IMR-90 (cell line): ENCODE measurements around the gene CYTH1. TPM values are rescaled to one million over a fixed set of nuclear protein-coding genes. Genes with fewer than 3 reads are reported as not detected.

ENCODE experiments used
- ATAC-seq: fragments of 200-7000 bp; cut with Tn5 transposase; 2 replicates; pipeline ENCODE4 v1.9.1; 2020; ENCODE audit warnings: low read depth, mild to moderate bottlenecking, moderate library complexity
- BruUV-seq: library from RNA; stranded (reverse); fragments of 400-500 nt; replicated peaks from 2 replicates; lab custom pipeline; 2021; lab: Mats Ljungman, UMichigan
- CTCF ChIA-PET: fragments of 300-600 bp; formaldehyde crosslinking; extraction: SDS; loops from one replicate; lab custom pipeline; 2021; ENCODE audit warnings: antibody characterized with exemption; lab: Yijun Ruan, JAX
- POLR2A ChIA-PET: fragments of 300-600 bp; sonication (Branson Sonifier 250); formaldehyde crosslinking; loops from one replicate; lab custom pipeline; 2022; ENCODE audit warnings: antibody characterized with exemption; ENCODE audit not compliant: unreplicated experiment; lab: Charles Lee
- DNase-seq: peaks from one replicate; pipeline ENCODE4 v3.0.0; 2013
- H2AFZ ChIP-seq: replicated peaks from 2 replicates; pipeline ENCODE3; 2013; ENCODE audit warnings: low read length, mild to moderate bottlenecking; ENCODE audit not compliant: poor library complexity
- H2AK5ac ChIP-seq: 2 replicates; pipeline ENCODE4 v1.6.1; 2013; ENCODE audit warnings: low read depth, low read length, inconsistent platforms
- H2AK9ac ChIP-seq: replicated peaks from 2 replicates; pipeline ENCODE3; 2013; ENCODE audit warnings: mild to moderate bottlenecking, low read depth, low read length, moderate library complexity; ENCODE audit not compliant: poor library complexity
- H2BK120ac ChIP-seq: 2 replicates; pipeline ENCODE4 v1.6.1; 2013; ENCODE audit warnings: low read depth, low read length, inconsistent platforms
- H2BK15ac ChIP-seq: 3 replicates; pipeline ENCODE4 v1.6.1; 2013; ENCODE audit warnings: low read depth, low read length, inconsistent platforms
- H2BK20ac ChIP-seq: 2 replicates; pipeline ENCODE4 v1.6.1; 2013; ENCODE audit warnings: low read depth, mild to moderate bottlenecking, inconsistent platforms, low read length, moderate library complexity
- H2BK5ac ChIP-seq: 2 replicates; pipeline ENCODE4 v1.6.1; 2013; ENCODE audit warnings: mild to moderate bottlenecking, low read depth, low read length, inconsistent platforms; ENCODE audit not compliant: poor library complexity, severe bottlenecking
- H3K14ac ChIP-seq: replicated peaks from 2 replicates; pipeline ENCODE4 v1.6.1; 2013; ENCODE audit warnings: low read depth, low read length, inconsistent platforms
- H3K18ac ChIP-seq: 2 replicates; pipeline ENCODE4 v1.6.1; 2013; ENCODE audit warnings: low read depth, low read length, control low read depth
- H3K23ac ChIP-seq: 2 replicates; pipeline ENCODE4 v1.6.1; 2013; ENCODE audit warnings: low read depth, low read length, inconsistent platforms
- H3K27ac ChIP-seq: 2 replicates; pipeline ENCODE4 v1.5.1; 2013; ENCODE audit warnings: mild to moderate bottlenecking, control low read depth, low read length; ENCODE audit not compliant: insufficient read depth
- H3K27me3 ChIP-seq: 2 replicates; pipeline ENCODE4 v1.6.1; 2013; ENCODE audit warnings: low read length; ENCODE audit not compliant: control insufficient read depth, insufficient read depth
- H3K36me3 ChIP-seq: 2 replicates; pipeline ENCODE4 v1.6.1; 2013; ENCODE audit warnings: low read length, mixed read lengths; ENCODE audit not compliant: control insufficient read depth, insufficient read depth
- H3K4ac ChIP-seq: 2 replicates; pipeline ENCODE4 v1.6.1; 2013; ENCODE audit warnings: low read depth, low read length, inconsistent platforms
- H3K4me1 ChIP-seq: 2 replicates; pipeline ENCODE4 v1.6.1; 2013; ENCODE audit warnings: low read length, mixed read lengths; ENCODE audit not compliant: control insufficient read depth, insufficient read depth
- H3K4me2 ChIP-seq: 2 replicates; pipeline ENCODE4 v1.6.1; 2013; ENCODE audit warnings: low read depth, mild to moderate bottlenecking, control low read depth, low read length, moderate library complexity
- H3K4me3 ChIP-seq: 2 replicates; pipeline ENCODE4 v1.5.1; 2013; ENCODE audit warnings: low read depth, mild to moderate bottlenecking, control low read depth, low read length, moderate library complexity; ENCODE audit not compliant: insufficient read depth
- H3K56ac ChIP-seq: 2 replicates; pipeline ENCODE4 v1.6.1; 2013; ENCODE audit warnings: low read length, inconsistent platforms; ENCODE audit not compliant: insufficient read depth; ENCODE audit errors: extremely low read depth
- H3K79me1 ChIP-seq, 2 experiments: 2 replicates each; pipeline ENCODE4 v1.6.1; 2013; ENCODE audit warnings: low read length in 2 of 2, inconsistent platforms in 1 of 2, low read depth in 1 of 2
- H3K9ac ChIP-seq: 2 replicates; pipeline ENCODE4 v1.6.1; 2013; ENCODE audit warnings: low read depth, low read length, control low read depth
- H3K9me1 ChIP-seq: 2 replicates; pipeline ENCODE4 v1.6.1; 2013; ENCODE audit warnings: low read length, inconsistent platforms; ENCODE audit not compliant: insufficient read depth
- H3K9me3 ChIP-seq: 2 replicates; pipeline ENCODE4 v1.6.1; 2013; ENCODE audit warnings: low read length; ENCODE audit not compliant: control insufficient read depth, insufficient read depth
- H4K20me1 ChIP-seq: 2 replicates; pipeline ENCODE4 v1.6.1; 2013; ENCODE audit warnings: low read length, inconsistent platforms; ENCODE audit not compliant: insufficient read depth
- H4K5ac ChIP-seq: 2 replicates; pipeline ENCODE4 v1.6.1; 2013; ENCODE audit warnings: mild to moderate bottlenecking, low read depth, low read length, control low read depth
- H4K8ac ChIP-seq, 2 experiments: 2 replicates each; pipeline ENCODE4 v1.6.1; 2013; ENCODE audit warnings: low read depth in 2 of 2, low read length in 2 of 2, control low read depth in 1 of 2, inconsistent platforms in 1 of 2
- H4K91ac ChIP-seq: 2 replicates; pipeline ENCODE4 v1.6.1; 2013; ENCODE audit warnings: low read depth, low read length, inconsistent platforms; ENCODE audit not compliant: insufficient read depth
- BHLHE40 ChIP-seq: fragments of 150-350 bp; IDR thresholded peaks from 2 replicates; pipeline ENCODE4 v1.6.1; 2016; ENCODE audit warnings: mild to moderate bottlenecking, low read depth, low read length
- CEBPB ChIP-seq: IDR thresholded peaks from 2 replicates; pipeline ENCODE4 v1.6.1; 2012; ENCODE audit warnings: low read depth, low read length, improper control_type of control experiment
- CHD1 ChIP-seq: IDR thresholded peaks from 2 replicates; pipeline ENCODE4 v1.6.1; 2012; ENCODE audit warnings: low read depth, low read length, improper control_type of control experiment
- CTCF ChIP-seq: conservative IDR thresholded peaks from 2 replicates; pipeline ENCODE4 v1.5.1; 2012; ENCODE audit warnings: mild to moderate bottlenecking, low read depth, low read length, improper control_type of control experiment
- ELK1 ChIP-seq: fragments of 150-350 bp; IDR thresholded peaks from 2 replicates; pipeline ENCODE4 v1.6.1; 2016; ENCODE audit warnings: low read depth, mild to moderate bottlenecking, low read length, moderate library complexity, borderline replicate concordance
- FOS ChIP-seq: fragments of 150-350 bp; IDR thresholded peaks from 2 replicates; pipeline ENCODE4 v1.6.1; 2016; ENCODE audit warnings: low read depth, low read length
- MAFK ChIP-seq: IDR thresholded peaks from 2 replicates; pipeline ENCODE4 v1.6.1; 2012; ENCODE audit warnings: low read depth, low read length, improper control_type of control experiment
- MAZ ChIP-seq: IDR thresholded peaks from 2 replicates; pipeline ENCODE4 v1.6.1; 2012; ENCODE audit warnings: low read depth, mild to moderate bottlenecking, low read length, improper control_type of control experiment, moderate library complexity, borderline replicate concordance
- MXI1 ChIP-seq: IDR thresholded peaks from 2 replicates; pipeline ENCODE4 v1.6.1; 2012; ENCODE audit warnings: low read depth, mild to moderate bottlenecking, low read length, moderate library complexity, borderline replicate concordance
- NFE2L2 ChIP-seq: fragments of 150-350 bp; IDR thresholded peaks from 2 replicates; pipeline ENCODE4 v1.6.1; 2016; ENCODE audit warnings: low read depth, mild to moderate bottlenecking, low read length
- POLR2A ChIP-seq: IDR thresholded peaks from 2 replicates; pipeline ENCODE4 v1.6.1; 2012; ENCODE audit warnings: mild to moderate bottlenecking, low read depth, low read length
- RAD21 ChIP-seq: IDR thresholded peaks from 2 replicates; pipeline ENCODE4 v1.6.1; 2012; ENCODE audit warnings: low read length, improper control_type of control experiment
- RCOR1 ChIP-seq: IDR thresholded peaks from 2 replicates; pipeline ENCODE4 v1.6.1; 2012; ENCODE audit warnings: mild to moderate bottlenecking, low read length, improper control_type of control experiment; ENCODE audit not compliant: insufficient replicate concordance
- RFX5 ChIP-seq: IDR thresholded peaks from 2 replicates; pipeline ENCODE4 v1.8.0; 2012; ENCODE audit warnings: low read depth, mild to moderate bottlenecking, low read length, moderate library complexity
- SMC3 ChIP-seq: fragments of 150-350 bp; IDR thresholded peaks from 2 replicates; pipeline ENCODE4 v1.6.1; 2016; ENCODE audit warnings: low read depth, mild to moderate bottlenecking, antibody characterized with exemption, low read length, moderate library complexity
- USF2 ChIP-seq: fragments of 150-350 bp; IDR thresholded peaks from 2 replicates; pipeline ENCODE4 v1.6.1; 2017; ENCODE audit warnings: mild to moderate bottlenecking, antibody characterized with exemption, low read length, low read depth
- WGBS, 2 experiments: methylation state at CpG; one replicate each; pipeline versions ENCODE4 v1.1.5 to v1.1.7; 2013; ENCODE audit warnings: missing lambda C conversion rate in 2 of 2; ENCODE audit not compliant: insufficient read length in 1 of 2; ENCODE audit errors: extremely low coverage in 2 of 2; 5-methylcytosine and 5-hydroxymethylcytosine counted together
- dilution Hi-C: fragments of 300-500 bp; cut with HindIII; formaldehyde crosslinking; loops from one replicate; pipeline ENCODE4 v1.14.3; 2018; ENCODE audit warnings: low sequenced_read_pairs; ENCODE audit not compliant: unreplicated experiment
- in situ Hi-C: fragments of 300-500 bp; cut with MboI; formaldehyde crosslinking; loops from 3 replicates; pipeline ENCODE4 v1.14.3; 2019; ENCODE audit warnings: low sequenced_read_pairs, inconsistent platforms, mixed read lengths
- intact Hi-C: fragments of 100-400 bp; cut with micrococcal nuclease; formaldehyde crosslinking; loops from 2 replicates; pipeline ENCODE4 v1.10.0; 2022
- polyA plus RNA-seq, 3 experiments: library from polyadenylated mRNA; depleted of rRNA; stranded (reverse); fragments of >200 nt; gene quantifications; 2 replicates each; pipeline ENCODE4 v1.2.3, GENCODE V29; 2012; ENCODE audit warnings: low replicate concordance in 1 of 3
- total RNA-seq: library from RNA; depleted of rRNA; stranded (reverse); fragments of >200 nt; gene quantifications from 2 replicates; pipeline ENCODE4 v1.2.3, GENCODE V29; 2012

Gene CYTH1
- total and polyA plus RNA-seq, 2 of the 4 experiments (the other 2 are of a cell fraction), result 7.9 to 12.4 TPM

- no peaks in the 10 kb centered on the region for H3K27me3 ChIP-seq
- in situ Hi-C loops (loop anchor here (5.0 kb wide), 1 partner anchor 210 kb away; no protein-coding TSS in a partner anchor), dilution Hi-C loops (no loop called here), intact Hi-C loops (loop anchor here (10.0 kb wide), 1 partner anchor 452 kb away; no protein-coding TSS in a partner anchor)
- no peak overlapping the region for H2BK5ac ChIP-seq
- H3K27ac ChIP-seq, result no peak overlapping the region
- no peak overlapping the region for H4K8ac ChIP-seq
- no peak overlapping the region for H3K9ac ChIP-seq
- WGBS, 2 experiments, result no CpG with 5 or more reads among the region's 7 CpGs
- no peak overlapping the region for H3K4me2 ChIP-seq
- no peaks in the 10 kb centered on the region; the same call in 1 of the 2 replicates for H4K20me1 ChIP-seq
- DNase-seq (no peak), ATAC-seq (no peak)
- H3K9me3 ChIP-seq, result no peaks in the 10 kb centered on the region
- H3K14ac ChIP-seq, result no peak overlapping the region
- H4K5ac ChIP-seq, result no peak overlapping the region; the same call in 1 of the 2 replicates
- H2BK15ac ChIP-seq, result no peak overlapping the region
- no peak overlapping the region for H2BK20ac ChIP-seq
- H3K4me3 ChIP-seq, result no peak overlapping the region
- H3K23ac ChIP-seq, result no peak overlapping the region
- H2AK5ac ChIP-seq, result 0 out of 2 replicates have a peak overlapping the region, but pooled peaks have one; percentile 10
- no peaks in the 10 kb centered on the region for H3K9me1 ChIP-seq
- peaks cover 4% of the 10 kb centered on the region; the same call in 1 of the 2 replicates for H3K4me1 ChIP-seq
- H2AK9ac ChIP-seq, result no peak overlapping the region
- POLR2A ChIA-PET, result no interaction called here
- H3K79me1 ChIP-seq, result peaks cover 4 to 7% of the 10 kb centered on the region in 2 experiments; a peak in 1 of 4 replicates
- no peak overlapping the region for H3K56ac ChIP-seq
- no TSS peak for BruUV-seq
- TF ChIP-seq FOS (no peak), USF2 (no peak), MAZ (no peak), SMC3 (no peak), CHD1 (no peak), MAFK (no peak), RFX5 (no peak), RCOR1 (no peak), POLR2A (no peak), CTCF (no peak), CEBPB (no peak), BHLHE40 (no peak), ELK1 (no peak), RAD21 (no peak), MXI1 (no peak), NFE2L2 (no peak)
- no peak overlapping the region for H3K4ac ChIP-seq
- no peak overlapping the region for H3K18ac ChIP-seq
- H4K91ac ChIP-seq, result peak overlapping the region; percentile 47; the same call in 1 of the 2 replicates
- H3K36me3 ChIP-seq, result peaks cover 3% of the 10 kb centered on the region; the same call in 1 of the 2 replicates
- no peak overlapping the region for H2BK120ac ChIP-seq
- CTCF ChIA-PET, result interaction anchor here (1.4 to 2.3 kb wide), 4 partner anchors 10 to 210 kb away, joined by 5 to 13 read pairs (median 10); no protein-coding TSS in a partner anchor
- no peak overlapping the region for H2AFZ ChIP-seq
Observed at GRCh38 chr17:78707016-78707415, 75.1 kb downstream of the CYTH1 start.
